Ectodermal cell (in vitro differentiated cells): Measurements from ENCODE around the gene PRAC2.

Experiments
- H3K27ac ChIP-seq: 2 replicates; pipeline ENCODE4 v1.7.0; 2013; ENCODE audit warnings: mild to moderate bottlenecking, low read depth, low read length; ENCODE audit not compliant: insufficient read depth, poor library complexity, severe bottlenecking
- H3K27me3 ChIP-seq: 2 replicates; pipeline ENCODE4 v1.7.0; 2013; ENCODE audit warnings: mild to moderate bottlenecking, low read length; ENCODE audit not compliant: insufficient read depth, control insufficient read depth, poor library complexity, severe bottlenecking
- H3K36me3 ChIP-seq: one replicate; pipeline ENCODE4 v1.7.0; 2013; ENCODE audit warnings: low read length; ENCODE audit not compliant: control insufficient read depth, insufficient read depth
- H3K4me1 ChIP-seq: one replicate; pipeline ENCODE4 v1.7.0; 2013; ENCODE audit warnings: low read length; ENCODE audit not compliant: control insufficient read depth, insufficient read depth
- H3K4me3 ChIP-seq: 2 replicates; pipeline ENCODE4 v1.7.0; 2013; ENCODE audit warnings: low read depth, low read length, control low read depth; ENCODE audit not compliant: insufficient read depth
- H3K9me3 ChIP-seq: 2 replicates; pipeline ENCODE4 v1.7.0; 2013; ENCODE audit warnings: mild to moderate bottlenecking, low read length, moderate library complexity; ENCODE audit not compliant: control insufficient read depth
- WGBS, 2 experiments: methylation state at CpG; one replicate each; pipeline ENCODE4 v1.1.7; 2013; ENCODE audit warnings: missing lambda C conversion rate in 2 of 2; 5-methylcytosine and 5-hydroxymethylcytosine counted together

The PRAC2 gene

GRCh38 chr17:48720266-48721008 lies 2.5 kb upstream of the PRAC2 start:
- H3K27me3 ChIP-seq = peaks cover 100% of the 10 kb centered on the region
- 2 to 7% methylated on average over 8 to 11 of the region's 11 CpGs for WGBS, 2 experiments

GRCh38 chr17:48721009-48721402 lies 2.0 kb upstream of the PRAC2 start:
- no peak overlapping the region for H3K4me3 ChIP-seq
- H3K27ac ChIP-seq = no peak overlapping the region
- no peaks in the 10 kb centered on the region for H3K9me3 ChIP-seq
- WGBS, 2 experiments = 77 to 88% methylated on average over 1 of the region's 1 CpG
- no peaks in the 10 kb centered on the region for H3K36me3 ChIP-seq
- H3K27me3 ChIP-seq = peaks cover 100% of the 10 kb centered on the region
- peaks cover 15% of the 10 kb centered on the region for H3K4me1 ChIP-seq

More at GRCh38 chr17:48720266-48721008, 2.5 kb upstream of the PRAC2 start:
- Histone ChIP-seq H3K27ac (no peak overlapping the region), H3K4me3 (no peak overlapping the region), H3K4me1 (peaks cover 15% of the 10 kb centered on the region), H3K36me3 (no peaks in the 10 kb centered on the region), H3K9me3 (no peaks in the 10 kb centered on the region)

GRCh38 chr17:48722201-48722907 lies 631 bp upstream of the PRAC2 start, which contains the start of gene PRAC1:
PRAC1 (minus strand) TSS chr17:48722518; CDS start chr17:48722392, 126 bp downstream.
- WGBS, 2 experiments = 22 to 29% methylated on average over 21 of the region's 21 CpGs
- H3K4me1 ChIP-seq = peaks cover 15% of the 10 kb centered on the region
- H3K9me3 ChIP-seq = no peaks in the 10 kb centered on the region
- no peak within 1 kb of the TSS for H3K4me3 ChIP-seq
- H3K27me3 ChIP-seq = peaks cover 100% of the 10 kb centered on the region
- H3K36me3 ChIP-seq = no peaks in the 10 kb centered on the region
- no peak within 1 kb of the TSS for H3K27ac ChIP-seq

- Histone ChIP-seq H3K27me3 (peaks cover 100% of the 10 kb centered on the region), H3K36me3 (no peaks in the 10 kb centered on the region), H3K27ac (no peak overlapping the region), H3K4me1 (peaks cover 9% of the 10 kb centered on the region), H3K4me3 (no peak overlapping the region), H3K9me3 (no peaks in the 10 kb centered on the region)
- 2% methylated on average over 41 to 42 of the region's 42 CpGs for WGBS, 2 experiments
Measured at GRCh38 chr17:48723423-48724250, 652 bp downstream of the PRAC2 start.

GRCh38 chr17:48724251-48725003 lies 1.4 kb downstream of the PRAC2 start:
- Histone ChIP-seq H3K27me3 (peaks cover 100% of the 10 kb centered on the region), H3K4me1 (peaks cover 1% of the 10 kb centered on the region), H3K4me3 (no peak overlapping the region), H3K9me3 (no peaks in the 10 kb centered on the region), H3K36me3 (no peaks in the 10 kb centered on the region), H3K27ac (no peak overlapping the region)
- WGBS, 2 experiments = 8 to 10% methylated on average over 32 of the region's 32 CpGs

- Histone ChIP-seq H3K27me3 (peaks cover 100% of the 10 kb centered on the region), H3K36me3 (no peaks in the 10 kb centered on the region), H3K4me3 (no peak overlapping the region), H3K27ac (no peak overlapping the region), H3K4me1 (no peaks in the 10 kb centered on the region), H3K9me3 (no peaks in the 10 kb centered on the region)
- WGBS, 2 experiments = 11 to 12% methylated on average over 16 of the region's 16 CpGs
Measured at GRCh38 chr17:48725004-48725287, 2.0 kb downstream of the PRAC2 start.

- Histone ChIP-seq H3K36me3 (no peaks in the 10 kb centered on the region), H3K4me1 (no peaks in the 10 kb centered on the region), H3K27ac (no peak overlapping the region), H3K27me3 (peaks cover 100% of the 10 kb centered on the region), H3K4me3 (no peak overlapping the region), H3K9me3 (no peaks in the 10 kb centered on the region)
- 13 to 16% methylated on average over 38 of the region's 38 CpGs for WGBS, 2 experiments
Measured at GRCh38 chr17:48725288-48726064, 2.5 kb downstream of the PRAC2 start.

GRCh38 chr17:48726114-48726915 lies 3.3 kb downstream of the PRAC2 start:
- Histone ChIP-seq H3K4me3 (no peak overlapping the region), H3K36me3 (no peaks in the 10 kb centered on the region), H3K27me3 (peaks cover 100% of the 10 kb centered on the region), H3K9me3 (no peaks in the 10 kb centered on the region), H3K4me1 (no peaks in the 10 kb centered on the region), H3K27ac (no peak overlapping the region)
- WGBS, 2 experiments = 35 to 39% methylated on average over 18 to 20 of the region's 20 CpGs

GRCh38 chr17:48726916-48727286 lies 3.9 kb downstream of the PRAC2 start:
- H3K4me3 ChIP-seq = no peak overlapping the region
- WGBS, 2 experiments = 25 to 30% methylated on average over 20 of the region's 20 CpGs
- H3K9me3 ChIP-seq = no peaks in the 10 kb centered on the region
- H3K4me1 ChIP-seq = no peaks in the 10 kb centered on the region
- no peaks in the 10 kb centered on the region for H3K36me3 ChIP-seq
- H3K27ac ChIP-seq = no peak overlapping the region
- H3K27me3 ChIP-seq = peaks cover 100% of the 10 kb centered on the region
